HCEC 1CT (cell line): ENCODE data around the gene RFTN1.

ENCODE experiments used
- DNase-seq: peaks from one replicate; pipeline ENCODE4 v3.0.0-alpha.2; 2017

Gene RFTN1

DNA sequence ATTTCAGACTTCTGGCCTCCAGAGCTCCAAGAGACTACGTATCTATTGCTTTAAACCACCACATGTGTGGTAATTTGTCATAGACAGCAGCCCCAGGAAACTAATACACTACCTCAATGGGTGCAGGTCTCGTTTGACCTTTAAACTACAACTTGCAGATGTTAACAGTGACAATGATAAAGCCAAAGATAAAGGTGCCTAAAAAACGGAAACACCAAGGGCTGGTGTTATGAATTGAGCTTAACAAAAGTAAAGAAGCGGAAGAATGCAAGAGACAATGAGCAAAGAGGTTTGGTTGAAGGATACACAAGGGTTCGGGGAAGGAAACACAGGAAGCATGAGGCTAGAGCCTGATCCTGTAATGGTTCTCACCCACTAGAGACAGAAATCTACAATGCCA, 50.8 kb downstream of the RFTN1 start:
- no peak for DNase-seq

DNA sequence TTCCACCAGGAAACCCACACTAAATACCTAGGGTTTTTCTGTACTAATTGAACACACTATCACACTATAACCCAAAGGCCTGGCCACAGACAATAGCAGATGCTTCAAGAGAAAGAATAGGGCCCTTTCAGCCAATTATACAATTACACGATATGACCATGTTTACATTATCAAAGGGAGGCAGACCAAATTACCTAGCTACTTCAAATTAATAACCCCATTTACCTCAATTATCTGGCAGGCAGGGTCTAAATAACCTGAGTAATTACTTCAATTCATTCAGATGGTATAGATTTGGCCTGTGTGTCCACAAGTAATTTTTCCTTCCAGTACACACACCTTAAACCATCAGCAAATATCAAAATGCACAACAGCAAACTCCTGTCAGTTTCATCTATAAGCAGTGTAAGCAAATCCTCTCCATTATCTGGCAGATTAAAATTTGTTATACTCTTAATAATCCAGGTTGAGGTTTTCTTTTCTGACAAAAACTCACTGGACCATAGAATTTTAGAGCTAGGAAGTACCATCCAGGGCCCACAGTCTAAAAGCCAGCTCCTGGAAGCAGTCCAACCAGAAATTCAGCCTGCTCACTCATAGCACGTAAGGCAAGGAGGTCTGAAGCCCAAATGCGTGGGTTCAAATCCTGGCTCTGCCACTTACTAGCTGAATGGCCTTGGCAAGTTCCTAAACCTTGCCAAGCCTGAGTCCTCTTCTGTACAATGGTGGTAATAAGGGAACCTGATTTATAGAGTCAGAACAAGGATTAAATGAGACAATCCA, 51.8 kb downstream of the RFTN1 start:
- no peak for DNase-seq

DNA sequence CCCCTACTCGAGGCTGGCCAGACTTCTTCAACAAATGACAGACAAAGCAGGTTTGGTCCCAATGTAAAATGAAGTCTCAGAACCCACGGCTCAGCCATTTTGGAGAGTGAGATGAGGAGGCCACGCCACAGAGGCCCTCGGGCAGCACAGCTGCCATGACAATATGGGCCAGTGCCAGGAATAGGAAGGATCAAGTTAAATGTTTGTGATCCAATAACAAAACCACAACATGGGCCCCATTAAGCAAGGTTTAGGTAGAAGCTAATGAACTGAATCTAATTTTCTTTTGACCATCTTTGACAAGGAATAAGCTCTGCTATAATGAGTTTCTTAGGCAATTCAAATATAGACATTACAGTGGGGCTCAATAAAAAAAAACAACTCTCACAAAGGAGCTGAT, 52.6 kb downstream of the RFTN1 start:
- DNase-seq: no peak

DNA sequence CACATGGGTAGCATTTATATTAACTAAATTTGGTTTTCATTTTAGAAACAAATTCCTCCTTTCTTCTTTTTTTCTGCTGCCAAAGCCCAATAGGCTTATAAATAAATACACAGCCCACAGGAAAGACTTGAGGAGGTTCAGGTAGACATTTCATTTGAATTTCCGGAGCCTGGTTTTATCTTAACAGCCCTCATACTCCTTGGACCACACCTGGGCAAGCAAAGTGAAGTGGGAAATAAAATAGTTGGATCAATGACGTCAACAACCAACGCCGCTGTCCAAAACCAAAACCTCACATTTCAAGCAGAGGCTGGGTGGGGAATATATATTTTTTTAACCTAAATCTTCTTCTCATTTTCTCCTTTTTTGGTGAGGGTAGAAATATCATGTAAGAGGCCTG, 53.2 kb downstream of the RFTN1 start:
- DNase-seq: no peak

DNA sequence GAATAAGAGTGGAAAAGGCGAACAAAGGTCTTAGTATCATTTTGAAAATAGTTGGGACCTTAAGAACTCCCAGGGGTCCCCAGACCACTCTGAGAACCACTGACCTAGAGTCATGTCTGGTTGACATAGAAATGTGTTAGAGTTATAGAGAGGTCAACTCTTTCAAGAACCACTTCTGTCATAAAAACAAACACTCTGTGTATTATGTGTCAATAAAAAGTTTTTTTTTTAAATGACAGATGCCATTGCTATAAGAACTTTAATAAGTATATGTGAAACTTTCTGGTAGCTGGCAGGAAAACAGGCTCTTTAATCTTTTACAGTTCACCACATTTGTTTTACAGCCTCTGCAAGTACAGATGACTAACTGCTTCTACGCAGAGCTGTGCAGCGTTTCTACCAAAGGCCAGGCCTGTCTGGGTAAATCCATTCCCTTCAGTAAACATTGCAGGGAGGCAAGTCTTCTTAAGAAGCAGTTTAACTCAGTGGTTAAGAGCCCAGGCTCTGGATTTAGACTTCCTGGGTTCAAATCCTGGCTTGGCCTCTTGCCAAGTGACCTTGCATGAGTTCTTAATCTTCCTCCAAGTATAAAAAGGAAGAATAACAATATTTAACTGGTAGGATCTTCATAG, 56.6 kb downstream of the RFTN1 start:
- DNase-seq: peak; percentile 53

DNA sequence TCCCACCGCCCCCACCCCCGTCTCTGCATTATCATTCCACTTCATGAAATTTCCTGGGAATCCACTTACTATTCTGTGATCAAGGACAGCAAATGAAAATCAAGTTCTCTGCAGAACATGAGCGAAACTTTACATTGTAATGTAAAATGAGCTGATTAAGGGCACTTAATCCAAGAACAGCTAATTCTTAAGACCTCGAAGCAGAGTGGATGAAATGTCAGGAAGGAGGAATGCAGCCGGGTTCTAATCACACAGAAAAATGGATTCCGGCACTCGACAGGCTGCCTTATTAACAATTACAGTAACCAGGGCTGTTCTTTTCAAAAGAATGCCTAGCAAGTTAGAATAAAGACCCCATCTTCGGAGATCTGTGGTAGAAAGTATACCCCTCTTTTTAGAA, 57.5 kb downstream of the RFTN1 start:
- no peak for DNase-seq

DNA sequence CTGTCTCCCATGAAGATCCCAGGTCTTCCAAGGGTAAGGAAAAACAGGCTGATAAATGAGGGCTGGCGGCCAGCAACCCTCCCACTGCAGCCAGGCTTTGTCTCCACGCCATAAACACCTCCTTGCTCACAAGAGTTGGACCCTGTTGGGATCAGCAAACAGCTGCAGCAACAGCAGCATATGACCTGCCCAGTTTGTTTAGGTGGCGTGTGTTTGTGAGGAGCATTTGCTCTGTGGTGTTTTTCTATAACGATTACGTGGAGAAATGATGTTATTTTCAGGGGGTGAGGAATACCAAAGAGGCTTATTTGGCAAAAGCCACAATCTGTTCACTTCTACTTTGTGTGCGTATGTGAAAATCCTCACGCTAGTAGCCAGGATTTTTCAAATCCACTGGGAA, 58.5 kb downstream of the RFTN1 start:
- no peak for DNase-seq

DNA sequence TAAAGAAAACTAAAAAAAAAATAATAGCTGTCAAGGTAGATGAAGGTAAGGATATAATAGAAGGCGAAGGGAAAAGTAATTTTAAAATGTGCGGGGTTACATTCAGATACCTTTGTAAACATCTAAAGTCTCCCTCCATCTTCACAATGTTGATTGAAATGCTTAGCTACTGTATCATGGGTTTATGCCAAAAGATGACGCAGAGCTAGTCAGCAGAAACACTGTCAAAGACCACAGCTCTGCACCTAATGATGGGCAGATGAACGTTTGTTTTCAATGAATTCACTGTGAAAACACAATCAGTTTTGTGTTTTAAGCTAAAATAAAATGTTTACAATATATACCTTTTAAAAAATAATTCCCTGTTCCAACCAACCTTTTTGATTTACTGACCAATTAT, 61.2 kb downstream of the RFTN1 start:
- peak; percentile 73 for DNase-seq

DNA sequence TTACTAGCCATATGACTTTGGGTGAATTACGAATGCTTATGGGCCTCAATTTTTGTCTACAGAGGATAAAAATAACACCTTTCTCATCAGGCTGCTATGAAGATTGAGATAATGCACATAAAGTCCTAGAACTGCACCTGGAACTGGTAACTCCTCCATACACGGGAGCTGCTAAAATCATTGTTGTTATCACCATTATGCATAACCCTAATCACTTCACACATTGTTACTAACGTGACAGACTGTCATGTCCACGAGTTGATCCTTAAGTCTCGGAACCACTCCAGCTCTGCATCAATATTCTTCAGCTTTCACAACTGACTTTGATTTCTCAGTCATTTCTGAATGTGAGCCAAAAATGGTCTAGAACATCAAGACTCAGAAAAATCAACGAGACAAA, 64.1 kb downstream of the RFTN1 start:
- DNase-seq: no peak

DNA sequence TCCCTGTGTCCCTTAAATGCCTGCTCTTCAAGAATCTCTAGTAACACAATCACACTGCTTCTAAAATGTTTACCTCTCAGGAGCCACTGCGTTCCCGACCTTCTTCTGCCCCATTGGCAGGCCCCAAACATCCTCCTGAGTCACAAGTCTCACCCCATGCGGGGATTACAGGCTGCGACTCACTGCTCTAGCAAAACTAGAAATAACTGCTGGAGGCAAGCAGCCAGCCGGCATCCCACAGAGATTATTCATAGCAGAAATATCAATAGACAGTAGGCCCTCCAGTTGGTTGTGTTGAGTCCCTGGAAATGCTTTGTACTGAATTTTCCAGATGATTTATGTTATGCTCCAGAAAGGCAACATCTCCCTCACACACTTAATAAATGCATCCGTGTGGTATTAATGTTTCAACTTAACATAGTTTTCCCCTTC, 64.8 kb downstream of the RFTN1 start:
- DNase-seq: peak; percentile 98

DNA sequence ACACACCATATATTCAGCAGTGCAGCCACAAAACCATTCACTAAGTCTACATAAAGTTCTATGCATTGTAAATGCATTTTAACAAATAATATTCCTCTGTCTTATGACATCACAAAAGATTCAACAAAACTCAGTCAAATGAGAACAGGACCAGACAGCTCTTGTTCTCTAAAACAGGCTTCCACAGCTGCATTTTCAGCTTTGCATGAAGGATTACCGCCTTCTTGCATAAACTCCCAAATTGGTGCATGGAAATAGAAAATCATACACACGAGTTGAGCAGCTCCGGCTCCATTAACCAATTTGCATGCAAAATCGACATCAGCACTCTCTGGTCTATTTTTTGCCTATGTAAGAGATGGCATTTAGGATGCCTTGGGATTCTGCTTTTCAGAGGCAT, 66.4 kb downstream of the RFTN1 start:
- DNase-seq: no peak

DNA sequence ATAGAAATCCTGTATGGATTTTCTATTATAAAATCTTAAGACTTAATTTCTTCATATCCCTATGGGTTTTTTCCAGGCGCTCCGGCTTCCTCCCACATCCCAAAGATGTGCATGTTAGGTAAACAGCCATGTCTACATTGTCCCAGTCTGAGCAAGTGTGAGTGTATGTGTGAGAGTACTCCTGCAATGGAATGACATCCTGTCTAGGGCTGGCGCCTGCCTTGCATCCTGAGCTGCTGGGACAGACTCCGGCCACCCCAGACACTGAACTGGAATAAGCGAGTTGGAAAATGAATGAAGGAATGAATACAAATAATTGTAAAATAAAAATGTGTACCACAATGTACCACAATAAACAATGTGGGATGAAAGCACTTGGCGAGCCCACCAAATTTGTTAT, 69.2 kb downstream of the RFTN1 start:
- no peak for DNase-seq

DNA sequence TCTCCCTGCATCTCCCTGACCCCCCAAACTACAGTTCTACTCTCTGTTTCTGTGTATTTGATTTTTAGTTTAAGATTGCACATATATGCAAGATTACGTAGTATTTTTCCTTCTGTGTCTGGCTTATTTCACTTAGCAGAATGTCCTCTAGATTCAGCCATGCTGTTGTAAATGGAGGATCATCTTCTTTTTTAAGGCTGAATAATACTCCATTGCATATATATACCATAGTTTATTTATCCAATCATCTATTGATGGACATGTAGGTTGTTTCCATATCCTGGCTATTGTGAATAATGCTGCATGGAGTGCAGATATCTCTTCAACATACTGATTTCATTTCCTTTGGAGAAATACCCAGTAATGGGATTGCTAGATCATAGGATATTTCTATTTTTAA, 70.8 kb downstream of the RFTN1 start:
- DNase-seq: no peak

DNA sequence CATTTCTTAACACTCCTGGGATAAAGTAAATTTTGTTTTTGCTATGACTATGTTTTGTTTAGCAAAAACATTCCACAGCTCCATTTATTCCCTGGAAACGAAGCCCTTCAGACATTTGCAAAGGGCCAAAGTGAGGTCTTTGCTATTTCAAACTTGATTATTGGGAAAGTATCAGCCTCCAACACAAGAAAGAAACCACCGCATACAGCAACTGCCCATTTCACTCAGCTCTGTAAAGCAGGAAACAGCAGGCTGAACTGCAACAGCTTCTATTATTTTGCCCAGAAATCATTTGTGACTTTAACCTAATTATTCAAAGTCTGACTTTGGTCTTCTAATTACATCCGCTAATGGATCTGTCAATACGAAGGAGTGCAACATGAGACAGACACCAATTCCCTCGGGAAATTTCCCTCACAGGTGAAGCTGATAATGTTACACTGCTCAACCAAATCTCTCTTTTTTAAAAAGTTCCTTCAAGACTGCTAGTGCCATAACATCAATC, 72.1 kb downstream of the RFTN1 start:
- DNase-seq: peak; percentile 44

DNA sequence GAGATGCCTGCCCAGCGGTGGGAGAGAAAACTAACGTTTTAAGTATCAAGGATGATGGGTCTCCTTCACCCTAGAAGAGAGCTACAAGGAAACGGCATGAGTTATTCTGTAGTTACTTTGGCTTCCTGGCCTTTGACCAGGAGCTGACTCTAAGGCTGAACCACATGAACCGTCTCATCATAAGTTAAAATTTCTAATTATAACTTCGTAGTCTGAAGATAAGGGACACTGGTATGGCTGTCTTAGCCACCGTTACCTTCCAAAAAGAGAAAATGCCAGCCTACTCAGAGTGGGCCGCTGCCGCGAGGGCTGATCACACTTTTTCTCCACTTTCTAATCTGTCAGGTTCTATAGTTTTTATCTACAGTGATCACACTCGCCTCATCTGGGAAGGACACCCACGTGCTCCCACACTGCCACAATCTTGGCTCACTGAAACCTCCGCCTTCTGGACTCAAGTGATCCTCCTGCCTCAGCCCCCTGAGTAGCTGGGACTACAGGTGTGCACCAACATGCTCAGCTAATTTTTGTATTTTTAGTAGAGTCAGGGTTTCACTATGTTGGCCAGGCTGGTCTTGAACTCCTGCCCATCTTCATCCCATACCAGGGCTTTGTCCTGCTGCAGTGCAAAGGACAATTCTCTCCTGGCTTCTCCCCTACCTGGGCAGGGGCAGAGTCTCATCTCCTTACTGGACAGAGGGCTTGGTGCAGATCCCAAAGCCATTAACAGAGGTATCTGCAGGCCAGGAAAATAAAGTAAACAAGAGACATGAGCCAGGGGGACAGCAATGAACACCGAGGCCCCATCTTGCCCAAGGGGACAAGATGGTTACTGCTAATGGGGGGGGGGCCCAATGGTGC, 73.4 kb downstream of the RFTN1 start:
- DNase-seq: no peak

DNA sequence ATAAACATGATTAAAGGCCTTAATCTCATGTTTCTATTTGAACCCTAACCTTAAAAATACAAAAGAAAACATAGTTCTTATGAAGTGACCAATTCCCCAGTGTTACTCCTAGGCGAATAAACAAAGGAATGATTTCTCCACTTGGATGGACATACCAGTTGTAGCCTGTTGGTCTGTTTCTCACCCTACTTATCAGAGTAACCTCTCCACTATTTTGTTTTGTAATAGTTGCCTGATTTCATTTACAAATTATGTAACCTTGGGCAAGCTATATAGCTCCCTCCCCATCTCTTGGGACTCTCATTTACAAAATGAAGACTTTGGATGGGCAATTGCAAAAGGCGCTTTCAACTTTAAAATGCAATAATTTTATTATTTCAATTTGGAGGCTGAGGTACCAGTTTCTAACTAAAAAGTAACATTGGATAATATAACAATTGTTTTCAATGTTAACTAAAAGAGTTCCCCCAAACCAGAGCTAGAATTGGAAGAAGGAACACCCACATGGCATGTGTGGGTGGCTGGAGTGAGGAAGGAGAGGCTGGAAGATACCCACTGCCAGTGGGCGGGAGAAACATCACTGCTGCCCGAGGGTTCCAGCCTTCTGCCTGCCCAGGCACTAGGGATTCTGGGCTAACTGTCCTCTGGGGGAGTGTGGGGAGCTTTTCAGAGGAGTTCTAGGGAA, 74.2 kb downstream of the RFTN1 start:
- DNase-seq: no peak

DNA sequence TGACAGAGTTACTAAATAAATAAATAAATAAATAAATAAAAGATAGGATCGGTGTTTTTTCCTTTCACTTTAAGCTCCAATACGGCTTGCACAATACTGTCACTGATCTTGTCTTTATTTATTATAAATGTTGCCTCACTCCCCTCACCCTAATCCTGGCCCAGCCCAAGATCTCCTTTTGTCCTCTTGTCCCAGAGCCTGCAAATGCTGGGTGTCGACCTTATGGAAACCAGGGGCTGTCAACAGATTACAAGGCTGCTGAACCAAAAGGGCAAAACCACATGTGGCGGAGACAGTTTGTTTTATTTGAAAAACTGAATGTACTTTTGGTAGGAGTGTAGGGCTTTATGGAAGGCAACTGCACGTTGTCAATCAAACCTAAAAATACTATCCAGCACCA, 75.9 kb downstream of the RFTN1 start:
- no peak for DNase-seq

DNA sequence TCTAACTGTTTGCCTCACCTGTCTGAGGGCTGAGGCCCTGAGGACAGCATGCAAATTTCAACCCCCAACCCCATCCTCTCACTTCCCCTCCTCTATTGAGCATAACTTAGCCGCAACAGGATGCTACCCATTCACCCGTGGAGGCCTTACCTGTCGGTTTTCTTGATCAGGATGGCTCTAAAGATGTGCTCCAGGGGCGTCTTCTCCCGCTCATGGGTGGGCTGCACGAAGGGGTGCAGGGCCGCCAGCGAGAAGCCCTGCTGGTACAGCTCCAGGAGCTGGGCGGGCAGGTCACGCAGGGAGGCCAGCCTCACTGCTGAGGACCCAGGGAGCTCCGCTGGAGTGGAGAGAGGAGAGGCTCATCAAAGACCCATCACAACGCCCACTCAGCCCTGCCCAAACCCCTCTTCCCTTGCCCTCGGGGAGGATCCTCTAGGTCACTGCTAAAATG, 79.8 kb downstream of the RFTN1 start:
- no peak for DNase-seq

DNA sequence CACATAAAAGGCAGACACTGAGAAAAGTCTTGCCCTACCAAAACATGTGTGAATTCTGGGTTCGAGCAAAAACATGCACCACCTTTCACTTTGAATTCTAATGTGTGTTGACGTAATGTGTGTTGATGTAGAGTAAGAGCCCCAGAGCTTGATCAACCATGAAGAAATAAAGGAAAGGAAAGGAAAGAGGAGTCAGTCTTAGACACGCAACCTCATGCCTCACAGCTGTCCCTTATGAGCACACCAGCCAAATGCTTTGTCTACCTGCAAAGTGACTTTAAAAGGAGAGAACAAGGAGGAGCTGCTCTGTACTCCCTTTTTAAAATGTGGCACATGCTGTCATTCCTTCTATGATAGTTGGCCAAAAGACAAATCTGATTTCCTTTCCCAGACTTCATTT, 80.8 kb downstream of the RFTN1 start:
- DNase-seq: no peak

DNA sequence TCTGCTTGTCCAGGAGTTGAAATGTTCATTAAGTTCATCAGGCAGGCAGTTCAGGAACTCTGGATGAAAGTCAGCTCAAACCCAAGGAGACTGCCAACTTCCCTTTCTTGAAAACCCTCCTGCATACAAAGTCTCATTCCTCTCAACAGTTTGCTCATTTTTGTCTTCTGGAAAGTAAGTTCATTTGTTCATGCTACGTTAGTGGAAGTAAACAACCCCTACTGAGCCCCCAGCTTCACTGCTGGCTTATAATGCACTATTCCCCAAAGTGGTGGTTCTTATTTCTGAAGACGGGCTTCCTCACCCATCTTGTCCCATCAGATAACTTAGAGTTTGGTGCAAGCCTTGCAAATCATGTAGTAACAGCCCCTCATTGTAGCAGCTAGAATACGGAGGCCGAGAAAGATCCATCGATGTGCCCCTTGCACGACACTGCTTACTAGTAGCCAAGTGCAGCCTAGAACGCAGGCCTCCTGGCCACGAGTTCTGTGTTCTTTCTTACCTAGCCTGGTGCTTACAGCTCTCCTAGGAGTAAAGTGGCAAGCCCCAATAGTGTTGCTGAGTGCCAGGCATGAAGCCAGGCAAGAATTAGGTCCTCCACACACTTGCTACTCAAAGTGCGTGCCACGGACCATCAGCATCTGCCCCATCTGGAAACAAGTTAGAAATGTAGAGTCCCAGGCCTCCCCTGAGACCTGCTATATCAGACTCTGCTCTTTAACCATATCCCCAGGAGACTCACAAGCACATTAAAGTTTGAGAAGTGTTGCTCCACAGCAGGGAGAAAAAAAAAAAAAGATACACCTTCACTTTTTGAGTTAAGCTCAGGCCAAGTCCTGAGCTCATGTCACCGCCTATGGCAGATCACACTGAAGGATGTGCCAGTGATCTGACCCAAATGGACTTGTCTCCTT, 82.5 kb downstream of the RFTN1 start:
- DNase-seq: no peak

DNA sequence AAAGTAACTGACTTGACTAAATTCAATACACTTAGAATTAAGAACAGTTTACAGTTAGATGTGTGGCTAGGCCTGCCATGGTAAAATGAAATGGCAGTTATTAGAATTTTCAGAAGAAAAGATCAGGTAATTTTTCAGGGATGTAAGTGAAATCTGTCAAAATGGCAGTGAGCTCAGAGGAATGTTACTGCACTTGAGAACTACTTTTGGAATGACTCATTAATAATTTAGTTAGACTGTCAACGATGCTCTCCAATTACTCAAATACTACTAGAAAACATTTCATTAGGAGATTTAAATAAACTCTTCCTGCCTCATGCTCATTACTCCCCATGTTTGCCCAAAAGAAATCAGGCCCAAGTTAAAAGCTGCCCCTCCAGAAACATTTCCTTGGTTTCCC, 84.4 kb downstream of the RFTN1 start:
- peak; percentile 47 for DNase-seq

DNA sequence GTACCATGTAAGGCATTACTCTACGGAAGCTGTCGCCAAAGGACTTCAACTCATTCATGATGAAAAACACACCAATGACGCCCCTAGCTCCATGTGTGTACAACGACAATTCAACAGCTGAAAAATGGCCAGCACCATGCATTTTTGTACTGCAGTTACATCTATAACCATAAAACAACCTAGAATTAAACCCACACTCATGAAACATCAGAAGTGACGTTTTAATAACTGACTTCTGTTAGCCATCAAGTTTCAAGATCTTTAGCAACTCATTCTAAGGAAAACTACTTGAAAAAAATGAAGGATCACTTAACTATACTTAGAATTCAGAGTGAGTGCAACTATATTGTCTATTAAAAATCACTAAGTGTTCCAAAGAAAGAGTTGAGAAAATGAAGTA, 84.9 kb downstream of the RFTN1 start:
- no peak for DNase-seq
